COLO668 (cell line): ENCODE data around the gene ELFN1.

Experiments
- DNase-seq: peaks from one replicate; lab custom pipeline; 2025; ENCODE audit not compliant: unreplicated experiment; lab: John Stamatoyannopoulos, UW

Gene ELFN1

GRCh38 chr7:1642291-1642731, 27.8 kb upstream of the ELFN1 start:
- DNase-seq = no peak

- DNase-seq = no peak
Measured at GRCh38 chr7:1643270-1644092, 26.6 kb upstream of the ELFN1 start.

GRCh38 chr7:1644341-1645070, 25.6 kb upstream of the ELFN1 start:
- DNase-seq = no peak

- no peak for DNase-seq
Measured at GRCh38 chr7:1645071-1645409, 25.0 kb upstream of the ELFN1 start.

- no peak for DNase-seq
Measured at GRCh38 chr7:1645476-1645875, 24.6 kb upstream of the ELFN1 start.

GRCh38 chr7:1646391-1646790, 23.7 kb upstream of the ELFN1 start:
- DNase-seq = no peak

- no peak for DNase-seq
Measured at GRCh38 chr7:1646957-1647891, 22.9 kb upstream of the ELFN1 start.

GRCh38 chr7:1647961-1648672, 22.0 kb upstream of the ELFN1 start:
- DNase-seq = no peak

GRCh38 chr7:1649751-1650326, 20.2 kb upstream of the ELFN1 start:
- DNase-seq = no peak

GRCh38 chr7:1650363-1651030, 19.6 kb upstream of the ELFN1 start:
- no peak for DNase-seq

- no peak for DNase-seq
Measured at GRCh38 chr7:1651031-1651446, 19.0 kb upstream of the ELFN1 start.

GRCh38 chr7:1651891-1652290, 18.2 kb upstream of the ELFN1 start:
- no peak for DNase-seq

GRCh38 chr7:1653500-1653899, 16.6 kb upstream of the ELFN1 start:
- DNase-seq = no peak

- no peak for DNase-seq
Measured at GRCh38 chr7:1654111-1654510, 16.0 kb upstream of the ELFN1 start.

- DNase-seq = peak; percentile 32
Measured at GRCh38 chr7:1654738-1655475, 15.2 kb upstream of the ELFN1 start.

- DNase-seq = no peak
Measured at GRCh38 chr7:1659696-1660095, 10.4 kb upstream of the ELFN1 start.

- no peak for DNase-seq
Measured at GRCh38 chr7:1661461-1661860, 8.6 kb upstream of the ELFN1 start.

- no peak for DNase-seq
Measured at GRCh38 chr7:1662101-1662500, 8.0 kb upstream of the ELFN1 start.

- DNase-seq = no peak
Measured at GRCh38 chr7:1662767-1663166, 7.3 kb upstream of the ELFN1 start.
